Measurements from ENCODE around the gene MOB3B. TPM values are rescaled to one million over a fixed set of nuclear protein-coding genes. Genes with fewer than 3 reads are reported as not detected.

Gene MOB3B
- total and polyA plus RNA-seq, 2 of the 13 experiments (the other 11 are each of a cell fraction or from before 2014, with no cell fraction given), result 0.03 to 0.09 TPM

GRCh38 chr9:27429436-27429835 lies 100.2 kb downstream of the MOB3B start (continued):
- no peak for TF ChIP-seq FOXP4 (CRISPR knock-in tag; IDR thresholded peaks at IDR 0.05)
- TF ChIP-seq HMGXB4 (CRISPR knock-in tag; IDR thresholded peaks at IDR 0.05; ENCODE audit: borderline replicate concordance in 1 of 2, low read depth in 1 of 2), result no peak
- no peak for TF ChIP-seq MED1 (CRISPR knock-in tag; IDR thresholded peaks at IDR 0.05)
- TF ChIP-seq HNF4A (CRISPR knock-in tag; IDR thresholded peaks at IDR 0.05), result no peak
- TF ChIP-seq YY1 (IDR thresholded peaks at IDR 0.05; ENCODE audit: insufficient read depth, insufficient replicate concordance, low read depth, low read length), result no peak
- TF ChIP-seq TSC22D2 (CRISPR knock-in tag; IDR thresholded peaks at IDR 0.05; ENCODE audit: borderline replicate concordance), result no peak
- TF ChIP-seq ZNF281 (CRISPR knock-in tag; IDR thresholded peaks at IDR 0.05; ENCODE audit: borderline replicate concordance), result no peak

All from HepG2 (cell line).